Gastrocnemius medialis (tissue), 4 donors: ENCODE results near the gene KLB.

Experiments
- POLR2A ChIP-seq, 2 donors: fragments of 450-650 bp; IDR thresholded peaks; one replicate each; pipeline ENCODE4 v1.6.1; 2017; ENCODE audit warnings: antibody characterized with exemption in 2 of 2, mild to moderate bottlenecking in 2 of 2, moderate library complexity in 2 of 2
- TF ChIP-seq, protein P1 (sequence below), 5 experiments: fragments of 450-650 bp in 3 of 5; fragments of 200-600 bp in 2 of 5; sonication (generic) in 2 of 5; IDR thresholded peaks in 4 of 5; conservative IDR thresholded peaks in 1 of 5; 1 replicate in 4 of 5; 2 replicates in 1 of 5; pipeline ENCODE4 v1.5.1; 2016 to 2019; ENCODE audit warnings: antibody characterized with exemption in 5 of 5, mild to moderate bottlenecking in 3 of 5, moderate library complexity in 3 of 5

- TF ChIP-seq, protein P1, sequence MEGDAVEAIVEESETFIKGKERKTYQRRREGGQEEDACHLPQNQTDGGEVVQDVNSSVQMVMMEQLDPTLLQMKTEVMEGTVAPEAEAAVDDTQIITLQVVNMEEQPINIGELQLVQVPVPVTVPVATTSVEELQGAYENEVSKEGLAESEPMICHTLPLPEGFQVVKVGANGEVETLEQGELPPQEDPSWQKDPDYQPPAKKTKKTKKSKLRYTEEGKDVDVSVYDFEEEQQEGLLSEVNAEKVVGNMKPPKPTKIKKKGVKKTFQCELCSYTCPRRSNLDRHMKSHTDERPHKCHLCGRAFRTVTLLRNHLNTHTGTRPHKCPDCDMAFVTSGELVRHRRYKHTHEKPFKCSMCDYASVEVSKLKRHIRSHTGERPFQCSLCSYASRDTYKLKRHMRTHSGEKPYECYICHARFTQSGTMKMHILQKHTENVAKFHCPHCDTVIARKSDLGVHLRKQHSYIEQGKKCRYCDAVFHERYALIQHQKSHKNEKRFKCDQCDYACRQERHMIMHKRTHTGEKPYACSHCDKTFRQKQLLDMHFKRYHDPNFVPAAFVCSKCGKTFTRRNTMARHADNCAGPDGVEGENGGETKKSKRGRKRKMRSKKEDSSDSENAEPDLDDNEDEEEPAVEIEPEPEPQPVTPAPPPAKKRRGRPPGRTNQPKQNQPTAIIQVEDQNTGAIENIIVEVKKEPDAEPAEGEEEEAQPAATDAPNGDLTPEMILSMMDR (IDR thresholded peaks at IDR 0.05 in 4 of 5, conservative IDR thresholded peaks at IDR 0.05 in 1 of 5), result no peak
- no peak for TF ChIP-seq POLR2A (IDR thresholded peaks at IDR 0.05)
Measured at GRCh38 chr4:39456946-39457763, 50.4 kb downstream of the KLB start.
